SK-N-SH (cell line): ENCODE measurements around the gene PNPLA8. TPM values are rescaled to one million over a fixed set of nuclear protein-coding genes. Genes with fewer than 3 reads are reported as not detected.
A peak's percentile ranks its signal among the peaks of the same experiment; 100 is the strongest.

Source experiments
- CTCF ChIA-PET: fragments of 300-600, 350-600 bp; formaldehyde crosslinking; extraction: SDS; loops from one replicate; lab custom pipeline; 2021; lab: Yijun Ruan, JAX
- POLR2A ChIA-PET: fragments of 350-600 bp; sonication (Branson Sonifier 250); formaldehyde crosslinking; extraction: SDS; loops from one replicate; lab custom pipeline; 2020; ENCODE audit warnings: antibody characterized with exemption, inconsistent platforms; lab: Yijun Ruan, JAX
- DNase-seq: peaks from one replicate; pipeline ENCODE4 v3.0.0; 2012
- H2AFZ ChIP-seq: fragments of 200-600 bp; sonication (generic); 2 replicates; pipeline ENCODE4 v1.8.1; 2016; ENCODE audit warnings: antibody characterized with exemption, mild to moderate bottlenecking, low read depth
- H3F3A ChIP-seq: fragments of 200-600 bp; sonication (generic); replicated peaks from 2 replicates; pipeline ENCODE3; 2016; ENCODE audit warnings: antibody characterized with exemption, mild to moderate bottlenecking; ENCODE audit not compliant: insufficient read depth
- H3K27ac ChIP-seq, 2 experiments: fragments of 200-500 bp in 1 of 2; fragments of 200-600 bp in 1 of 2; sonication (Bioruptor generic) in 1 of 2; sonication (generic), shearing (Covaris generic) in 1 of 2; 2 replicates each; pipeline versions ENCODE4 v1.5.1 to v1.6.1; 2014 to 2016; ENCODE audit warnings: low read depth in 2 of 2, inconsistent platforms in 1 of 2, low read length in 1 of 2, mild to moderate bottlenecking in 1 of 2, mixed read lengths in 1 of 2
- H3K27me3 ChIP-seq: fragments of 200-600 bp; sonication (generic), shearing (Covaris generic); 2 replicates; pipeline ENCODE4 v1.6.1; 2016; ENCODE audit warnings: mixed run types; ENCODE audit not compliant: insufficient read depth
- H3K36me3 ChIP-seq, 2 experiments: fragments of 200-500 bp in 1 of 2; fragments of 200-600 bp in 1 of 2; sonication (Bioruptor generic) in 1 of 2; sonication (generic) in 1 of 2; replicated peaks in 1 of 2; 2 replicates each; pipeline versions ENCODE3 to v1.5.1; 2014 to 2016; ENCODE audit warnings: low read length in 1 of 2, mild to moderate bottlenecking in 1 of 2; ENCODE audit not compliant: insufficient read depth in 2 of 2, control insufficient read depth in 1 of 2
- H3K4me1 ChIP-seq, 2 experiments: fragments of 200-500 bp in 1 of 2; fragments of 200-600 bp in 1 of 2; sonication (Bioruptor generic) in 1 of 2; sonication (generic), shearing (Covaris generic) in 1 of 2; 2 replicates each; pipeline versions ENCODE4 v1.5.1 to v1.6.1; 2014 to 2016; ENCODE audit warnings: low read depth in 1 of 2, low read length in 1 of 2, mixed run types in 1 of 2; ENCODE audit not compliant: insufficient read depth in 2 of 2, control insufficient read depth in 1 of 2
- H3K4me2 ChIP-seq: fragments of 200-600 bp; sonication (generic), shearing (Covaris generic); 2 replicates; pipeline ENCODE4 v1.6.1; 2017; ENCODE audit warnings: mixed run types
- H3K4me3 ChIP-seq, 2 experiments: fragments of 200-500 bp in 1 of 2; fragments of 200-600 bp in 1 of 2; sonication (Bioruptor generic) in 1 of 2; sonication (generic), shearing (Covaris generic) in 1 of 2; 2 replicates each; pipeline versions ENCODE4 v1.5.1 to v1.8.1; 2014 to 2016; ENCODE audit warnings: low read depth in 2 of 2, inconsistent platforms in 1 of 2, low read length in 1 of 2, mild to moderate bottlenecking in 1 of 2, mixed read lengths in 1 of 2, moderate library complexity in 1 of 2
- H3K79me2 ChIP-seq: fragments of 200-600 bp; sonication (generic); 2 replicates; pipeline ENCODE4 v1.8.1; 2017; ENCODE audit warnings: mild to moderate bottlenecking; ENCODE audit not compliant: insufficient read depth
- H3K9ac ChIP-seq: fragments of 200-600 bp; sonication (generic); 2 replicates; pipeline ENCODE4 v1.6.1; 2017; ENCODE audit warnings: mixed run types
- H3K9me2 ChIP-seq: fragments of 200-600 bp; sonication (generic); 2 replicates; pipeline ENCODE4 v1.6.1; 2017; ENCODE audit warnings: mixed run types
- H3K9me3 ChIP-seq: fragments of 200-600 bp; sonication (generic); 2 replicates; pipeline ENCODE4 v1.6.1; 2017; ENCODE audit warnings: mixed run types, mild to moderate bottlenecking, moderate library complexity
- H4K20me1 ChIP-seq: fragments of 200-600 bp; sonication (generic); 2 replicates; pipeline ENCODE4 v1.6.1; 2017; ENCODE audit warnings: mild to moderate bottlenecking, mixed run types; ENCODE audit not compliant: insufficient read depth
- CHD2 ChIP-seq: fragments of 150-350 bp; IDR thresholded peaks from 2 replicates; pipeline ENCODE4 v1.6.1; 2018; ENCODE audit warnings: low read length; ENCODE audit not compliant: partially characterized antibody
- EP300 ChIP-seq, 2 experiments: IDR thresholded peaks; 2 replicates each; pipeline versions ENCODE4 v1.4.0 to v1.6.1; 2012; ENCODE audit warnings: borderline replicate concordance in 1 of 2, low read depth in 1 of 2, low read length in 1 of 2
- EZH2phosphoT487 ChIP-seq: fragments of 200-600 bp; sonication (generic); IDR thresholded peaks from 2 replicates; pipeline ENCODE4 v1.6.1; 2017; ENCODE audit warnings: low read depth, mixed run types, mild to moderate bottlenecking, antibody characterized with exemption, moderate library complexity, borderline replicate concordance
- FOSL2 ChIP-seq: IDR thresholded peaks from 2 replicates; pipeline ENCODE4 v1.4.0; 2012; ENCODE audit warnings: low read depth, mild to moderate bottlenecking, moderate library complexity, borderline replicate concordance
- FOXJ3 ChIP-seq: sonication (generic); formaldehyde crosslinking; IDR thresholded peaks from 2 replicates; pipeline ENCODE4 v1.5.1; 2020; ENCODE audit warnings: mild to moderate bottlenecking, missing genetic modification reagents
- GATA2 ChIP-seq: sonication (generic); formaldehyde crosslinking; IDR thresholded peaks from 2 replicates; pipeline ENCODE4 v1.5.0; 2020; ENCODE audit warnings: mild to moderate bottlenecking, missing genetic modification reagents
- JUND ChIP-seq: IDR thresholded peaks from 2 replicates; pipeline ENCODE4 v1.4.0; 2012
- MXI1 ChIP-seq: IDR thresholded peaks from 2 replicates; pipeline ENCODE4 v1.6.1; 2012; ENCODE audit warnings: mild to moderate bottlenecking, low read depth, low read length, improper control_type of control experiment
- NRF1 ChIP-seq: IDR thresholded peaks from 2 replicates; pipeline ENCODE4 v1.6.1; 2012; ENCODE audit warnings: low read depth, mild to moderate bottlenecking, low read length
- RCOR1 ChIP-seq: fragments of 150-350 bp; IDR thresholded peaks from 2 replicates; pipeline ENCODE4 v1.6.1; 2017; ENCODE audit warnings: antibody characterized with exemption, low read length
- RFX5 ChIP-seq: IDR thresholded peaks from 2 replicates; pipeline ENCODE4 v1.6.1; 2012; ENCODE audit warnings: mild to moderate bottlenecking, improper control_type of control experiment, low read length
- TCF12 ChIP-seq: IDR thresholded peaks from 2 replicates; pipeline ENCODE4 v1.4.0; 2012
- WGBS: methylation state at CpG from one replicate; pipeline ENCODE4 v1.1.6; 2017; ENCODE audit warnings: low lambda C conversion rate; 5-methylcytosine and 5-hydroxymethylcytosine counted together
- polyA plus RNA-seq, 3 experiments: library from polyadenylated mRNA; depleted of rRNA; stranded (reverse); fragments of >200 nt; gene quantifications; 2 replicates each; pipeline ENCODE4 v1.2.3, GENCODE V29; 2012
- TF ChIP-seq, protein P1 (sequence below): fragments of 150-350 bp; IDR thresholded peaks from 2 replicates; pipeline ENCODE4 v1.6.1; 2016; ENCODE audit warnings: mild to moderate bottlenecking, low read depth, low read length

Gene PNPLA8
- polyA plus RNA-seq, 1 of the 3 experiments (the other 2 are of a cell fraction), result 7.2 TPM

DNA sequence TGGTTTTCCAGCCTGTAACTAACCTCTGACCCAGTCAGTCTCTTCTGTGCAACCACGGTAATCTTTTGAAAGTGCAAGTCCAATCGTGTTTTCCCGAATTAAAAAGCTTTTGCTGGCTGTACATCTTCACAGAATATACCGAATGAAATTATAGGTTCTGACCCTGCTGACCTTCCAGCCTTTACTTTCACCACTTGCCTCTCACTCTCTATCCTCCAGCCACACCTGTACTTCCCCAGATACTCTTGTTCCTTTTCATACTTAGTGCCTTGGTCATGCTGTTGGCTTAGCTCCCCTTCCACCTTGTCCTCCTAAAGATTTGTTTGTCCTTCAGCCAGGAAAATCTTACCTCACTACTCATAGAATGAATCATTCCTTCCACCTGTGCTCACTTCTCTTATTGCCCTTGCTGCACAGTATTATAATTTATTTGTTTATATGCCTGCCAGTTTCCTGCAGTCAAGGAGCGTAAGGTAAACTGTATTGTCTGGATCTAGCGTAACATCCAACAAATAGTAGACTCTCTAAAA, 2.3 kb upstream of the PNPLA8 start (continued):
- TF ChIP-seq FOXJ3 (no peak), GATA2 (CRISPR knock-in tag) (no peak), EP300 (IDR thresholded peaks at IDR 0.05; ENCODE audit: borderline replicate concordance in 1 of 2, low read depth in 1 of 2, low read length in 1 of 2) (no peak)
- TF ChIP-seq, protein P1, sequence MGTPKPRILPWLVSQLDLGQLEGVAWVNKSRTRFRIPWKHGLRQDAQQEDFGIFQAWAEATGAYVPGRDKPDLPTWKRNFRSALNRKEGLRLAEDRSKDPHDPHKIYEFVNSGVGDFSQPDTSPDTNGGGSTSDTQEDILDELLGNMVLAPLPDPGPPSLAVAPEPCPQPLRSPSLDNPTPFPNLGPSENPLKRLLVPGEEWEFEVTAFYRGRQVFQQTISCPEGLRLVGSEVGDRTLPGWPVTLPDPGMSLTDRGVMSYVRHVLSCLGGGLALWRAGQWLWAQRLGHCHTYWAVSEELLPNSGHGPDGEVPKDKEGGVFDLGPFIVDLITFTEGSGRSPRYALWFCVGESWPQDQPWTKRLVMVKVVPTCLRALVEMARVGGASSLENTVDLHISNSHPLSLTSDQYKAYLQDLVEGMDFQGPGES, result no peak

DNA sequence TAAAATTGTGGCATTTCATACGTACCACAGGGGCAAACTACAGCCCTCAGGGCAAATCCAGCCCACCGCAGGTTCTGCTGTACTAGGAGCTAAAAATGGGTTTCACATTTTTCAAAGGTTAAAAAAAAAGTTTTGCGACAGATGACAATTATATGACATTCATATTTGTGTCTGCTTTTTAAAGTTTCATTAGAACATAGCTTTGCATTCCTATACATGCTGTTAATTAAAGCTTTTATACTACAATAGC, 758 bp upstream of the PNPLA8 start:
- peaks cover 14 to 24% of the 10 kb centered on the region in 2 experiments; a peak in 3 of 4 replicates for H3K4me1 ChIP-seq
- peak overlapping the region; percentile 94 for H3K27ac ChIP-seq
- no peaks in the 10 kb centered on the region; the same call in 1 of the 2 replicates for H4K20me1 ChIP-seq
- TF ChIP-seq RFX5 (no peak), NRF1 (no peak), CHD2 (peak; percentile 15), EZH2phosphoT487 (no peak), JUND (no peak)
- TF ChIP-seq, protein P1, result no peak
- peak overlapping the region; percentile 75 for H3K9ac ChIP-seq
- no peaks in the 10 kb centered on the region for H3K27me3 ChIP-seq
- no peaks in the 10 kb centered on the region for H3K9me2 ChIP-seq
- H3K4me3 ChIP-seq, result peak overlapping the region; percentile 83 to 89
- ChIA-PET POLR2A (interaction anchor here (0.7 to 3.3 kb wide), 2 partner anchors 30 to 43 kb away, joined by 3 to 34 read pairs; partner anchors contain the start of genes DNAJB9 and THAP5), CTCF (interaction anchor here (2.4 kb wide), 1 partner anchor 29 kb away, joined by 13 read pairs; no protein-coding TSS in a partner anchor)
- H3K9me3 ChIP-seq, result no peaks in the 10 kb centered on the region
- H2AFZ ChIP-seq, result peak overlapping the region; percentile 87
- H3K36me3 ChIP-seq, result peaks cover 0 to 3% of the 10 kb centered on the region in 2 experiments
- WGBS, result 17% methylated on average over 3 of the region's 3 CpGs
- no peak for DNase-seq
- peaks cover 8% of the 10 kb centered on the region for H3F3A ChIP-seq
- H3K79me2 ChIP-seq, result peaks cover 37% of the 10 kb centered on the region
- H3K4me2 ChIP-seq, result peak overlapping the region; percentile 84

DNA sequence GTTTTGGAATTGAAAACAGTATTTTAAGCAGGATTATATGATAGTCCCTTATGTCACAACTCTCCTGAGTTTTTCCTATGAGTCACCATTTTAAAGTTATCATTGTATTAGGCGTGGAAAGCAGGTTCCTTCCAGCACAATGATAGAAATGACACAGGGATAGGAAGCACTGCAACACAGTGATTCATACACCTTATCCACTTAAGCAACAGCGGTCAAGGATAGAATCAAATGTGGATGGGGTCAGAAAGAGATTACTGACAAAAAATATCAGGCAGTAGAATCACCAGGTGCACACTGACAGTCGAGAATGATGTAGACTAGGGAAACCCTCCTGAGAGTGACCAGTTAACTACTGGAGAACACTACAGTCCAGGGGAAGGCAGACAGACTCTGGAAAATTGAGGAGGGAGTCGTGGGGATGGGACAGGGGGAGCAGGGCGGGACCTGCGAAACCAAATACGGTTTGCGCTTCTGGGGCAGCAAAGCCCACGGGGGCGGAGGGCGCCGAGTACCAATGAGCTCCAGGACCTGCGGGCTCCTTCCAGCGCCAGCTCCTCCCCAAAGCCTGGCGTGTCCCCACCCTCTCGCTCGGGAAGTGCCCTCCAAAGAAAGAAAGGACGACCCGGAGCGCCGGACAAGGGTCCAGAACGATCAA, 479 bp downstream of the PNPLA8 start:
- peak; percentile 87 for DNase-seq
- Histone ChIP-seq H3K79me2 (peaks cover 47% of the 10 kb centered on the region), H3K4me1 (peaks cover 14 to 24% of the 10 kb centered on the region in 2 experiments; a peak in 3 of 4 replicates), H3K4me3 (peak overlapping the region; percentile 83 to 89), H2AFZ (peak overlapping the region; percentile 68), H3K4me2 (peak overlapping the region; percentile 79), H3K36me3 (peaks cover 6 to 9% of the 10 kb centered on the region in 2 experiments), H3K9ac (peak overlapping the region; percentile 70), H3K9me2 (no peaks in the 10 kb centered on the region), H3K27ac (peak overlapping the region; percentile 94), H3F3A (peaks cover 8% of the 10 kb centered on the region), H4K20me1 (no peaks in the 10 kb centered on the region; the same call in 1 of the 2 replicates), H3K9me3 (no peaks in the 10 kb centered on the region), H3K27me3 (no peaks in the 10 kb centered on the region)
- ChIA-PET CTCF (interaction anchor here (0.6 to 2.8 kb wide), 4 partner anchors 8 to 73 kb away, joined by 4 to 13 read pairs (median 7); no protein-coding TSS in a partner anchor), POLR2A (interaction anchor here (0.6 to 3.3 kb wide), 7 partner anchors 8 to 69 kb away, joined by 3 to 34 read pairs (median 4); partner anchors contain the start of genes DNAJB9, NRCAM and THAP5)
- peak; percentile 45; the same call in 1 of the 2 replicates for TF ChIP-seq MXI1
- peak; percentile 57; the same call in 1 of the 2 replicates for TF ChIP-seq FOSL2
- 0 out of 2 replicates have a peak, but pooled peaks have one; percentile 19 for TF ChIP-seq GATA2 (CRISPR knock-in tag)
- TF ChIP-seq NRF1, result no peak
- TF ChIP-seq JUND, result peak; percentile 38
- no peak for TF ChIP-seq RCOR1
- 0 out of 2 replicates have a peak, but pooled peaks have one; percentile 9 for TF ChIP-seq TCF12
- 3% methylated on average over 16 of the region's 22 CpGs for WGBS
